Embryonic facial prominence (tissue), 1 donor: ENCODE measurements around the gene FBXO31.
"Not testable (repeated sequence)": the region's sequence is repeated elsewhere in the genome, so short reads cannot be mapped to it uniquely, and the experiment has no call there.

Experiments used
- DNase-seq: peaks from one replicate; pipeline ENCODE4 v3.0.0-alpha.2; 2016; ENCODE audit errors: extremely low spot score

FBXO31 gene

DNA sequence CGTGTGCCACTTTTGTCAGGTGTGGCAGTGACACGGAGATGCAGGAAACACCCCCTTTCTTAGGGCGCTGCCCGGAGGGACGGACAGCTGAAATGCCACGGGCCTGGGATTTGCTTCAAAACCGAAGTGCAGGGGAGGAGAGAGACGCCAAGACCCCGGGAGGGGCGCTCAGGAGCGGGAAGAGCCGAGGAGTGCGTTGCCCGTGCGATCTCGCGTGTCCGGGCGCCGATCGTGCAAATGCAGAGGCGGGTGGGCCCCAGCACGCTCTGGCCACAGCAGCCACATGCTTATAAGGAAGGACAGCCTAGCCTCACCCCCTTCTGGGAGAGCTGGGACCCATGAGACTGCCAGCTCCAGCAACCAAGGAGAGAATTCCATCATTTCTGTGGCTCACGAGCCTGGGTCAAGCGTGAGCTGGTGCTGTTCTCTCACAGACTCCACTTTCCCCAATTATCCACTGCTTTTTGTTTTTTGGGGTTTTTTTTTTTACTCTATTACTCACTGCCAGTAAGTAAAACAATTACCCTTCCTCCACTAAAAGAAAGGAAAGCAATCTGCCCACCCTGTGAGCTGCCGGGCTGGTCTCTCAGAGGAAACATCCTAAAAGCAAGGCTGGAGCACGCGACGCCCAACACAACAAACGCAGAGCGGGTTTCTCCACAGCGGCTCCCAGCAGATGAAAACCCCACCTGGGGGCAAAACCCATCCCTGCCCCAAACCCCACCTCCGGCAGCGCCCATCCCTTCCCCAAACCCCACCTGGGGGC, 39.2 kb downstream of the FBXO31 start:
- no peak for DNase-seq

DNA sequence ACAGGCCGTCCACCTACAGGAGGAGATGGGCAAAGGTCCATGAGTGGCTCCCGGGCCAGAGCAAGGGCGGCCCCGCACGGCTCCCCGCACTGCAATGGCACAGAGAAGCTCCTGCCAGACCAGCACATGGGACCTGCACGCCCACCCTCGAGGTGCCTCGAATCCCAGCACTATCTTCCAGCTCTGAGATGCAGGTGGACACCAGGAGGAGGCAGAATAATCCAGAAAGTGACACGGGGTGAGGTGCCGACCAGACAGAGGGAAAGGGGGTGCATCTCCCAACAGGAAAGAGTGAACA, 39.9 kb downstream of the FBXO31 start:
- no peak for DNase-seq

DNA sequence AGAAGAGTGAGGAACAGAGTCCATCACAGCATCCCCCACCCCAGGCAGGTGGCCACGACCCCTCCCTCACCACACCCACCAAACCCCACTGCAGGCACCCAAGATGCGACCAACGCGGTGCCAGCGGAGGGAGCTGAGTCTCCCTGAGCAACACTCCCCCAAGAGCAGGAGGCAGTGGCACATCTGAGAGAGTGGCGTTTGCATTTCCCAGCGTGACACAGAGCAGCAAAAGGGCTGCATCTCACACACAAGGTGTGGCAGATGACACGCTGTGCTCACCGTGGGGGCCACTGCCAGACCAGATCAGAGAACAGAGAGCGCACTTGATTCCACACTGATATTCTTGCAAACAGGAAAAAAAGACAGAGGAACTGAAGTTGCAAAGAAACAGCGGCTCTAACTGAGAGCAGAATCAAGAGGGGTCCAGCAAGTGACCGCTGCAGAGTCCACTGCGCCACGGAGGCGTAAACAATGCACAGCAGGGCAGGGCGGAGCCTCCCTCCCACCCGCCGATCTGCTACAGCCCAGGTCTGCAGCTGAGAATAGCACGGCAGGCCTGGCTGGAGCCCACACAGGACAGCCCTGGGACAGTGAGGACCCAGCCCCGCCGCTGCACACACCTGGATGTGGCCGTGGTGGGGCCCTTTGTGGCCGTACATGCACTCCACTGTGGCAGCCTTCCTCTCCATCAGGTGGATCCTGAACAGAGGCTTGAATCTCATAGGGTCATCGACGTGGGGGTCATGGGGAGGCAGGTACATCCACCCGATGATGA, 40.4 kb downstream of the FBXO31 start:
- no peak for DNase-seq

DNA sequence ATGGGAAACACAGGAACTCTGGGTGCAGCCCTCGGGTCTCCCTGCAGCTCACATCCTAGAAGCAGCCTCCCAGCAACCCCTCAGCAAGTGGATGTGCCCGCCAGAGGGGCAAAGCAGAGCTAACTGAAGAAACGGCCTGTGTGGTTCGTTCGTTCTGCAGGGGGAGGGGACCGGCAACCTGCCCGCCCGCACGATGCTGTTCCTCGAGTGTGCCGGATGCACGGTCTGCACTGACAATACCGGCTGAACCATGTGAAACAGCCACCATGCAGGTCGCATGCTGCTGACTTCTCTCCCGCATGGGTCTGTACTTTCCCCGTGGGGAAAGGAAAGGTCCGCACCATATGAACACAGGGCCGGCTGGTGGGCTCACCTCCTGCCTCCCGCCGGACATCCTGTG, 41.1 kb downstream of the FBXO31 start:
- no peak for DNase-seq

DNA sequence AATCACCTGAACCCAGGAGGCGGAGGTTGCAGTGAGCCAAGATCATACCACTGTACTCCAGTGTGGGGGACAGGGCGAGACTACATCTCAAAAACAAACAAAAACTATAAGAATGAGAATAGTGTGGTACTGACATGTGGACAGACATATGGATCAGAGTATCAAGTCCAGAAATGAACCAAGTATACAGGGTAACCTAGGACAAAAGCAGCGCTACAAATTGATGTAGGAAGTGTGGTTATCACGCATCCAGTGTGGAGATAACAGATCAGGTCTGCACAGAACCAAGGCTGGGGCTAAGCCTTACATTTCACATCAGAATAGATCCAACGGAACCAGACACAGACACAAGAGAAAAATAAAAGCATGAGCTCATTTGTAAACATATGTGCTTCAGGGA, 43.4 kb downstream of the FBXO31 start:
- DNase-seq = no peak

DNA sequence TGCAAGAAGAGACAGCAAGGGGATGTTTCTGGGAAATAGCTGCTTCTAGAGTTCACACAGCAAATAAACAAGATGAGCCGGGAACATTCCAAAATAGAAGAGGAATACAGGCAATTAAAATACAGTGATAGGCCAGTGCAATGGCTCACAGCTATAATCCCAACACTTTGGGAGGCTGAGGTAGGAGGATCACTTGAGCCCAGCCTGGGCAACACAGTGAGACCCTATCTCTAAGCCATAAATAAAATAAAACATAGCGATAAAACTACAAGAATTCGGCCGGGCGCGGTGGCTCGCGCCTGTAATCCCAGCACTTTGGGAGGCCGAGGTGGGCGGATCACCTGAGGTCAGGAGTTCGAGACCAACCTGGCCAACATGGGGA, 43.9 kb downstream of the FBXO31 start:
- DNase-seq = not testable (repeated sequence)

DNA sequence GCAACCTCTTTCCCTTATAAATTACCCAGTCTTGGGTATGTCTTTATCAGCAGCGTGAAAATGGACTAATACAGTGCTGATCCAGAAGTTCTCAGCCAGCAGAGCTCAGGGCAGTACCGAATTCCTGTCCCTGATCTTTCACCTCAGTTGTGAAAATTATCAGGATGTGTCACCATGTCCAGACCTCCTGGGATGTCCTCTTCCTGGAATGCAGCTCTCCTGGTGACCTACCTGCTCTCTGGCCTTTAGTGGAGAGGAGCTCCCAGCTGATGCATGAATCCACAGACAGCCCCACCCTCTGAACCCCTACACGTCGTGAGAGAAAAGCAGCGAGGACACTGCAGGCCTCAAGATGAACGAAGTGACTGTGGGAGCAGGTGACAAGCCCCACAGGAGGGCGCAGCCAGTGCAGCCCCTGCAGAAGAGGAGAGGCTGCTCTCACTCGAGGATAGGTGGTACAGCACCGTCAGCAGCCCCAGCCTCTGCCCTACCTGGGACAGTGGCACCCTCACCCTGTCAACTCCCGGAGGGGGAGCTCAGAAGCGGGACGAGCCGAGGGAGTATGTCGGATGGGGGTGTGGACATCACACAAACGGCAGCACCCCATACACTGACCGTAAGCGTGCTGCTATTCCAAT, 44.4 kb downstream of the FBXO31 start:
- DNase-seq = no peak

DNA sequence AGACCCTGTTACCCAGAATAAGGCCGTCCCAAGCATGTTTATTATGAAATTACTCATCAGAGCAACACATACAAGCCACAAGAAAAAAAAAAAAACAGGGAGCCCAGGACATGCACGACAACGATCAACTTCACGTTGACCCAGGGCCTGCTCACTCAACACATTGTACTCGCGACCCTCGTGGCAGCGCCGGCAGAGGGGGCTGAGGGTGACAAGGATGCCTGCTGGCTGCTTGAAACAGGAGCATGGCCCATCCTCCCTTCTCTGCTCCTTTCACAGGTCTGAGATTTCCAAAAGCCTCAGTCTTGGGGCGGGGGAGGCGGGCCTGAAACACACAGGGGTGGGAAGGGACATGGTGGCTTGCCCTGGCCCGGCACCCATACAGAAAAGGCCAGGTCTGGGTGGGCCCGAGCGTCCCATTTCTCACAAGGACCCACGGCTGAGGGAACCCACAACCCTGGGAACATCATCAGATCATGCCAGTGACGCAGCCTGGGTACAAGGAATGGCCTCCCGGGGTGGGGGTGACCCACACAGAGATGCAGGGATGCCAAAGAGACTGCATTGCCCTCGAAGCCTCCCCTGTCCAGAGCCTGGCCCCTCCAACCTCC, 45.3 kb downstream of the FBXO31 start:
- DNase-seq = no peak

DNA sequence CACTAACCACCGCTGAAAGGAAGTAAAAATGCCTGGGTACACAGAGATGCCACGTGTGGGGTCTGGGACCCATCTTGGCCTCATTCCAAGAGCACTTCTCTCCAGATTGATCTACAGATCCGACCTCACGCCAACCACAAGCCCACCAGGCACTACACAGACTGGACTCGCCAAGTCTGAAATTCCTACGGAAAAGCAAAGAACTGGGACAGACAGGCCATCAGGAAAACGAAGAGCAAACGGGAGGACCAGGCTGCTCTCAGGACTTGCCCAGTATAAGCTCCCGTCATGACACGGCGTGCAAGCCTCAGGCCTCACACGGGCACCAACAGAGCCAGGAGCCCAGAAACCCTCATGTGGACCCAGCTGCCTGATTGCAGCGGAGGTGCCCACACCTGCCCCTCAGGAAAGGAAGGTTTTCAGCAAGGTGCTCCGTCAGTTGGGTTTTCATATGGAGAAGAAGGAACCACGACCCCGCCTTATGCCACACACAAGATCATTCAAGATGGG, 46.3 kb downstream of the FBXO31 start:
- DNase-seq = no peak

DNA sequence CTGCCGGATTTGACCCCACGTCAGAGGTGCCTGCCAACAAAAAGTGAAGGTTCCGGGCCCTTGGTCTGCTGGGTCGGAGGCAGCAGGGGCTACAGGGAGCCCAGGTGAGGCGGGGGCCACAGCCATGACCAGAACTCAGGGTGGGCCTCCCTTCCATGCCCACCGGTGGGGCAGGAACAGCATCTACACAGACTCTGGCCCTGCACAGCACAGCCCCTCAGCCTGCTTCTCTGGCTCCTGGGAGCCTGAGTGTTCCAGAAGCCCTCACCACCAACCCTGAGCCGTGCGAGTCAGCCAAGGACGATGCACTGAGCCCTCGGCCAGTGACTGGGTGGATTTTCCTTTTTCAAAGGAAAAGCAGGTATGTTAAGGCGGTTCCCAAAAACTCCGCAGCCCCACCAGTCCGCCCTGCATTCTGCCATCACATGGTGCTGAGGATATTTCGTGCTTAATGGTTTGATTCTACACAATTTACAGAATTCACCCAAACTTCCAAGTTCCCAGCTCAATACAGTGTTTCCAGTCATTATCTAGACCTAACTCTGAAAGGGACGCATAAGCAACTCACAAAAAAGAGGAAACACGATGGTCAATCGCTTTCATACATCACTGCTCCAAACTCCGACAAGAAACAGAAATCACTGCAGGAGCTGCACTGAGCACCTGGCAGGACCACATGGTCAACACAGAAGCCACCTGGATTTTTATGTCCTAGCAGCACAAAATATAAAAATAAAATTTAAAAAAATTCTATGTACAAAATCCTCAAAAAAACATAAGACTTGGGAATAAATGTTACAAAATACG, 46.9 kb downstream of the FBXO31 start:
- DNase-seq = no peak

DNA sequence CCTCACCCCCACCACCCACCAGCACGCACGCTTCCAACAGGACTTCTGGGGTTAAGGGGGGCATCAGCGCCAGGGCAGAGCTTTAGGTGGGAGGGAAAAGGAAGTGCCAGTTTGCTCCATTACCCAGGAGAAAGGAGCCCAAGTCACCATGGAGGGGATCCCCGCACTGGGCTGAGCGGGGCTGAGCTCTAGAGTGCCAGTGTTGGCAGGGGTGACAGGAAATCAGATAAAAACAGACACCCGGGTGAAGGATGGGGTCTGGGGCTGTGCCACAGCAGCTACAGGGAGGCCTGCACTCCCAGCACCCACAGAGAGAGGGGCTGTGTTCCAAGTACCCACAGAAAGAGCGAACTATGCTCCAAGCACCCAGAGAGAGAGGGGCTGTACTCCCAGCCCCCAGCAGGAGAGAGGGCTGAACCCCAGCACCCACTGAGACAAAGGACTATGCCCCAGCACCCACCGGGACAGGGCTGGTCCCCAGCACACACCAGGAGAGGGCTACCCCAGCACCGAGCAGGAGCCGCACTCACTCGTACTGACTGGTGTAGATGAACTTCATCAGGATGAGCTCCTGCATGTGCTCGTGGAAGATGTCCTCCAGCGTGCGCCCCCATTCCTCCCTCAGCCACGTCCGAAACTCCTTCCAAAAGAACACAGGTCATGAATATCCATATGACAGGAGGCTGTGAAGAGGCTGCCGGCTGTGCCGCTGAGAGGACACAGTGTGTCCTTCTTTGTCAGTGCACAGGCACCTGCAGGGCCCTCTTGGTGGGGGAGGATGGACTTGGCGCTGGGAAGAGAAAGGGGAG, 47.7 kb downstream of the FBXO31 start:
- DNase-seq = no peak

DNA sequence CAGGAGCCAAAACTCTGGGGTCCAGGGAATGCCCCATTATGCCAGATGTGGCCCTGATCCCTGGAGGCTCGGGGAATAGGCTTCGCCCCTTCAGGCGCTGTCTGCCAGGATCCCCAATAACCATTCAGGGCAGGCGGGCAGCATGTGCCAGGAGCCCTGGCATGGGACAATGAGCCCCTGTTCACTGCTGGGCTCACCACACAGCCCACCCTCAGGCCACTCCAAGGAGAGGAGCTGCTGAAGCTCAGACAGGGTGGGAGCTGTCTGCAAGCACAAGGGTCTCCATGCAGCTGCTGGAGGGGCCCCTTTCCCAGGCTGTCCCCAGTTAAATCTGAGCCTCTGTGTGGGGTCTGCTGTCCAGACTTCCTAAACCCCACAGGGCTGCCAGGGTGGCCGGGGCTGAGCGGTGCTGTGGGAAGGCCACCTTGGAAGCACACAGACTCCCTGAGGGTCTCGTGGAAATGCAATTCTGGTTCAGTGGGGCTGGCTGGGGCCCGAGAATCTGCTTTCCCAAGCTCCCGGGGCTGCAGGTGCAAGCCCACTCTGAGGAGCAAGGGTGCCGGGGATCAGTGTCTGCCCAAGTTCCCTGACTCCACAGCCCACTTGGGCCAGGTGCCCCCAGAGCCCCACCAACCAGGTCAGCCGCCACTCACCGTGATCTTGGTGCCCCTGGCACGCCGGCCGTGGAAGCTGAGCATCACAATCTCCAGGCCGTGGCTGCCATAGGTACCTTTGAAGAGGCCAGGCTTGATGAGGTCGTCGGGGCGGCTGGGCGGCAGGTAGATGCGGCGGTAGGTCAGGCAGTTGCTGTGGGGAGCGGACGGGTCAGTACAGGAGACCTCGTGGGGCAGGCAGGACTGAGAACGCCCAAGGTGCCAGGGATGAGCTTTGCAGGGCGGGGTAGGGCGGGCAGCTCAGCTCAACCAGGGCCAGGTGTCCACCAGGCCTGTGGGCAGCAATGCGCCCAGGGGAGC, 48.6 kb downstream of the FBXO31 start:
- DNase-seq = no peak

DNA sequence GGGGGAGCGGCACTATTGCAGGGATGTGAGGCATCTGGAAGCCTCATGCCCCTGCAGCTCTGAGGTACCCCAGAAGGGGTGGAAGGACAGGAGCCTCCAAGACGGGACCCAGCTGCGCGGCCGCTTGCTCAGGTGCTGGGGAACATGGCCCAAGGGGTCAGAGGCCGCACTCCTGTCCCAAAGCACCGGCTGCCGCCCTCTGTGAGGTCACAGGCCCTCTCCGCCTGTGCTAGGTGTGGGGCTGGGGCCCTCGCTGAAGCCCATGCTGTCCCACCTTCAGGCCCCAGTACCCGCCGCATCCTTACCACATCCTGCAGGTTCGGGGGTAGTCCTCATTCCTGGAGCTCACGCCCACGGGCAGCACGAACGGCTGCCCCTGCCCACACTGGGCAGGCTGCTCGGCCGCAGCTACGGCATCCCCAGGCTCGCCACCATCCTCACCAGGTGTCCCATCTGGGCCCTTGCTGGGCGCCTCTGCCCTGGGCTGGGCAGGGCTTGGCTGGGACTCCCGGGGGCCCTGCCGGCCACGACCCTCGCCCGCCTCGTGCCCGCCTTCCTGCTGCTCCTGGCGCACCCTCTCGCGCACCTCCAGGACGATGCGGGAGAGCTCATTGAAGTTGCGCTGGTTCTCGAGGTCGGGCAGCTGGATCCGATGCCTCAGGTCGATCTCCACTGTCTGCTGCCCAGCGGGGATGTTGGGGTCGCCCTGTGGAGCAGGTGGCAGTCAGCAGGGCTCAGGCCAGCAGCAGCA, 49.8 kb downstream of the FBXO31 start:
- no peak for DNase-seq

DNA sequence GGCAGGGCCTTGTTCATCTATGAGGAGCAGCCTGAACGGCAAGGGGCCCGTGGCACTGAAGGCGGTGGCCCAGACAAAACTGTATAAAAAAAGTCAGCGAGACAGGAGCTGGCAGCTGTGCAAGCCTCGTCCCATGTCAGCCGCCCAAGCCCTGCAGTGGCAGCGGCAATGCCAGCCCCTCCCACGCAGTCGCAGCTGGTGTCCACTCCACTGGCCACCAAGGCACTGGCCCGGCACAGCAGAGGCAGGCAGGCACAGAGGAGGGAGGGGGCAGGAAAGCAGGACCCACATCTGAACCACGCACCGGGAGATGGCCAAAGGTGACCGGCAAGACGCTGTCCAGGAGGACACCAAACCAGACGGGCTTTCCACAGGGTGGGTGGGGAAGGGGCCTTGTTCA, 50.5 kb downstream of the FBXO31 start:
- DNase-seq = no peak

DNA sequence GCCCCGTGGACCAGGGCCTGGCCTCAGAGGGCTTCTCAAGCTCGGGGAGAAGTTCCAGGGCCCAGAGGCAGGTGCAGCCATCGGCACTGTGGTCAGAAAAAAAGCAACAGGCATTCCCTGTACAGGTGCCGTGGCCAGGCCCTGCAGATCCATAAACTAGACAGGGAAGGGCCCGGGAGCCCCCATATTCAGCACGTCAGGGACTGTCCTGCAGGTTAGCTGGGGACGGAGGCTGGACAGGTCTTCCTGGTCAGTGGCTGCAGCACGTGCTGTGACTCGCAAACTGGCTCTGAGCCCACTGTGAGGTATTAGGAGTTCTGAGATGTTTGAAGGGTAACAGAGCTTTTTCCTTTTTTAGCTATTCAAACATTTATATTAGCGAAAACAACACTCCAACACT, 51.4 kb downstream of the FBXO31 start:
- DNase-seq = no peak

DNA sequence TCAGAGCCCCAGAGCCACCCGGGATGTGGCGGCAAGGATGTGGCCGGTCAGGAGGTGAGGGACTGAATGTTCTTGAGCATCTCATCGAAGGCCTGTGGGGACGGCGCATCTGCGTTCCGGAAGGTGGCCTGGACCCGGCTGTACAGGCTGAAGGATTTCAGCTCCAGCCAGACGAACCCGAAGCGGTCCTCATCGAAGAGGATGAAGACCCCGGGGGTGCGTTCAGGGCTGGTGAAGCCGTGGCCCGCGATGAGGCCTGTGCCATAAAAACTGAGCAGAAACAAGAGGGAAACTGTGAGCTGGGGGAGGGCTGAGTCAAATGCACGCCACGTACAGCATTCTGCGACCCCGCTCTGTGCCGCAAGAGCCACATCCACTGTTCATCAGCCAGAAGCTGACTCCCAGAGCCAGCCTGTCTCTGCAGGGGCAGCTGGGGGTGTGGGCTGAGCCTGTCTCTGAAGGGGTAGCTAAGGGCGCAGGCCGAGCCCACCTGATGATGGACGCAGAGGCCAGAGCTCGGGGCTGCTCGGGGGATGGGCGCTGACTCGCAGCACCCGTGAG, 52.3 kb downstream of the FBXO31 start:
- DNase-seq = no peak

DNA sequence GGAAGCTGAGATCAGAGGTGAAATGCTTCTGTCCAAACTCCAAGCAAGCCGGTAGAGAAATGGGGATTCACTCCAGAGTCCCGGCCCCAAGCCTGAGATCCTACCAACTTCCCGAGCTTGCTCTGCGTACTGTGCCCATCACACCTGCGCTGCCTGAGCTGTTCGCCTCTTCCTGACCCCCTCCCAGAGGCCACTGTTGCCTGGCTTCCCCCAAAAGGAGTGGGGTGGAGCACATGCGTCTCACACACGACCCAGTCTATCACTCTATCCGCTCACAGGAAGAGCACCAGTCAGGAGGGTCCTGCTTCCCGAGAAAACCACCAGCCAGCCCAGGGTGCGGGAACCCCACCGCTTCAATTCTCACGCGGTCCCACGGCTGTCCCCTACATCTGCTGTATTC, 52.9 kb downstream of the FBXO31 start:
- DNase-seq = no peak

DNA sequence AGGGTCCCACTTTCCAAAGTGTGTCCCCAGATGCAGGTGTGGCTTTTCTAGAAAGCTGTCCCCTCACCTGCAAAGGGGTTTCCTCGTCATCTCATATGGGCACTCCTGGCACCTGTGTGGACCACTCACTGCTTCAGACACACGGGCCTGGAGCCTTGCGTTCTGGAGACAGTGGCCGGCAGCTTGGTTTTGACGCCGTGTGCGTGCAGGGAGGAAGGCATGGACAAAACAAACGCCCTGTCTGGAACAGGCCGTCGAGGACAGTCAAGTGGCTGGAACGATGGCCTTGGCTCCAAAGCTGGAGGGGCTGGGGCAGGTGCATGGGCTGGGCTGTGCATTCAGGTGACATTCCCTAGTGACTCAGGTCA, 53.3 kb downstream of the FBXO31 start:
- DNase-seq = no peak
